Measurements from ENCODE around the gene RAI2. TPM values are rescaled to one million over a fixed set of nuclear protein-coding genes. Genes with fewer than 3 reads are reported as not detected.

The RAI2 gene
- 0.08 to 0.18 TPM (median 0.14 TPM) in 5 replicates for total RNA-seq (2022; extraction: Qiagen RNA extraction)

DNA sequence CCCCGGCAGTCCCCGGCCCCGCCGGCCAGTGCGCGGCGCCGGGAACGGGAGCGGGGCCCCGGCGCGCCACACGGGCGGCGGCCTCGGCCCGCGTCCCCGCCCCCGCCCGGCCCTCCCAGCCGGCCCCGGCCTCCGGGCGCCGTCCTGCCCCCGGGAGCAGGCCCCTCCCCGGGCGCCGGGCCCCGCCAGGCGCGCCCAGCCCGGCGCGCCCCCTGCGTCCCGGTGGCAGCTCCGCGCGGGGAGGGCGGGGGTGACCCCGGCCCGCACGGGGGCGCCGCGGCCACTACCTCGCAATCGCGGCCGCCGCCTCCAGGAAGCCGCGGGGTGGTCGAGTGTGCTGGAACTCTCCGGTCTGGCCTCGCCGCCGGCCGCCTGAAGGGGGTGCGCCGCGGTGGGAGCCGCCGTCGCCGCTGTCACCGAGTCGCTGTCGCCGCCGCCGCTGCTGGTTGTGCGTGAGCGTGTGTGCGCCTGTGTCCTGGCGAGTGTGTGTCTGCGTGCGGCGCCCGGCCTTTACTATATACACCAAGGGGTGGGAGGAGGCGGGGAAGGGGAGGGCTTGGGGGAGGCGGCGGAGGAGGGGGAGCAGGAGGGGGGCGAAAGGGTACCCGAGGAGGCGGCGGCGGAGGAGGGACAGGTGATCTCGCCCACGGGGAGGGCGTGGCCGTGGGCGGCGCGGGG is at the start of gene RAI2:
Gene RAI2, minus strand, starts transcription at position 488 of the 678 bp plus-strand sequence. CDS start 59,288 bp downstream, outside the sequence.

Other genes with a start within 250 kb of the RAI2 start
- 5.7 to 6.2 TPM (median 5.9 TPM) in 5 replicates for gene SCML1, start 123.8 kb downstream of the RAI2 start, total RNA-seq (2022; extraction: Qiagen RNA extraction)

All from A549 treated with CORT108297 at 1 μM for 4 hours (cell line).